ENCODE measurements around the gene ZNF385C.

DNA sequence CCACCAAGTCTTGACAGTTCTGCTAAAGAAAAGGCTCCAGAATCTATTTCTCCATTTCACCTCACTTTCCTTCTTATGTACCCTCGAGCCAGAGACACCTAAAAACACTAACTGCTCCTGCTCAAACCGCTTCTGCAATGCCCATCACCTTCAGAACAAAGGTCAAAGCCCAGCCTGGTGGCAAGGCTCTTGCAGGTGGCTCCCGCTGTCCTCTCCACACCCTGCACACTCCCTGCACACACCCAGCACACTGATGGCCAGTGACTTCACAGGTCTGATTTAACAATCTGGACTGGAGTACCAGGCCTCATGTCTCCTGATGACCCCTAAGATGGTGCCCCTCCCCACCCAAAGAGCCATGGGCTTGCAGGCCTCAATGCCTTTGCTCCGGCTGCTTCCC is 38.0 kb downstream of the ZNF385C start:
- TF ChIP-seq, protein P1, sequence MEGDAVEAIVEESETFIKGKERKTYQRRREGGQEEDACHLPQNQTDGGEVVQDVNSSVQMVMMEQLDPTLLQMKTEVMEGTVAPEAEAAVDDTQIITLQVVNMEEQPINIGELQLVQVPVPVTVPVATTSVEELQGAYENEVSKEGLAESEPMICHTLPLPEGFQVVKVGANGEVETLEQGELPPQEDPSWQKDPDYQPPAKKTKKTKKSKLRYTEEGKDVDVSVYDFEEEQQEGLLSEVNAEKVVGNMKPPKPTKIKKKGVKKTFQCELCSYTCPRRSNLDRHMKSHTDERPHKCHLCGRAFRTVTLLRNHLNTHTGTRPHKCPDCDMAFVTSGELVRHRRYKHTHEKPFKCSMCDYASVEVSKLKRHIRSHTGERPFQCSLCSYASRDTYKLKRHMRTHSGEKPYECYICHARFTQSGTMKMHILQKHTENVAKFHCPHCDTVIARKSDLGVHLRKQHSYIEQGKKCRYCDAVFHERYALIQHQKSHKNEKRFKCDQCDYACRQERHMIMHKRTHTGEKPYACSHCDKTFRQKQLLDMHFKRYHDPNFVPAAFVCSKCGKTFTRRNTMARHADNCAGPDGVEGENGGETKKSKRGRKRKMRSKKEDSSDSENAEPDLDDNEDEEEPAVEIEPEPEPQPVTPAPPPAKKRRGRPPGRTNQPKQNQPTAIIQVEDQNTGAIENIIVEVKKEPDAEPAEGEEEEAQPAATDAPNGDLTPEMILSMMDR (IDR thresholded peaks at IDR 0.05) = no peak
- no peak for TF ChIP-seq POLR2A (IDR thresholded peaks at IDR 0.05)

All from testis (tissue), 2 donors.